CD4-positive, alpha-beta T cell treated with Interleukin-15 for 4 hours (primary cell): ENCODE measurements around the gene PLCZ1.
"Not testable (repeated sequence)": the region's sequence is repeated elsewhere in the genome, so short reads cannot be mapped to it uniquely, and the experiment has no call there.

Experiments
- DNase-seq: peaks from one replicate; pipeline ENCODE4 v3.0.0-alpha.2; 2020; ENCODE audit warnings: low spot score

The PLCZ1 gene

GRCh38 chr12:18703911-18704310 is 33.9 kb downstream of the PLCZ1 start:
- DNase-seq = no peak

- no peak for DNase-seq
These were observed 34.5 kb downstream of the PLCZ1 start for GRCh38 chr12:18703321-18703720.

- no peak for DNase-seq
These were observed 37.5 kb downstream of the PLCZ1 start for GRCh38 chr12:18700271-18700670.

GRCh38 chr12:18696971-18697602 is 40.7 kb downstream of the PLCZ1 start:
- DNase-seq = no peak

GRCh38 chr12:18693986-18694385 is 43.8 kb downstream of the PLCZ1 start:
- DNase-seq = not testable (repeated sequence)

- DNase-seq = no peak
These were observed 47.2 kb downstream of the PLCZ1 start for GRCh38 chr12:18690653-18691052.

- no peak for DNase-seq
These were observed 48.0 kb downstream of the PLCZ1 start for GRCh38 chr12:18689771-18690170.

- DNase-seq = no peak
These were observed 53.4 kb downstream of the PLCZ1 start for GRCh38 chr12:18684430-18684829.

GRCh38 chr12:18683327-18684013 is 54.3 kb downstream of the PLCZ1 start:
- no peak for DNase-seq

GRCh38 chr12:18681818-18682217 is 56.0 kb downstream of the PLCZ1 start:
- no peak for DNase-seq

- DNase-seq = no peak
These were observed 60.7 kb downstream of the PLCZ1 start for GRCh38 chr12:18676996-18677588.

GRCh38 chr12:18676141-18676540 is 61.7 kb downstream of the PLCZ1 start:
- DNase-seq = no peak

GRCh38 chr12:18658829-18659228 is 79.0 kb downstream of the PLCZ1 start:
- DNase-seq = no peak

GRCh38 chr12:18658179-18658578 is 79.6 kb downstream of the PLCZ1 start:
- DNase-seq = no peak

GRCh38 chr12:18655351-18655750 is 82.5 kb downstream of the PLCZ1 start:
- DNase-seq = no peak

GRCh38 chr12:18653465-18653864 is 84.3 kb downstream of the PLCZ1 start:
- no peak for DNase-seq

- DNase-seq = no peak
These were observed 85.2 kb downstream of the PLCZ1 start for GRCh38 chr12:18652596-18652995.

- DNase-seq = no peak
These were observed 86.3 kb downstream of the PLCZ1 start for GRCh38 chr12:18651525-18651924.

- DNase-seq = no peak
These were observed 91.4 kb downstream of the PLCZ1 start for GRCh38 chr12:18646286-18646890.

GRCh38 chr12:18644564-18644963 is 93.2 kb downstream of the PLCZ1 start:
- DNase-seq = no peak

- no peak for DNase-seq
These were observed 94.1 kb downstream of the PLCZ1 start for GRCh38 chr12:18643681-18644080.

GRCh38 chr12:18640321-18640955 is 97.4 kb downstream of the PLCZ1 start:
- DNase-seq = no peak

- DNase-seq = no peak
These were observed 103.4 kb downstream of the PLCZ1 start for GRCh38 chr12:18634382-18634781.
